Left lobe of liver (tissue), 2 donors: ENCODE results near the gene LEPR. TPM values are rescaled to one million over a fixed set of nuclear protein-coding genes. Genes with fewer than 3 reads are reported as not detected.
"Not testable (repeated sequence)": the region's sequence is repeated elsewhere in the genome, so short reads cannot be mapped to it uniquely, and the experiment has no call there.

Experiments
- ATAC-seq: fragments of 200-7000 bp; cut with Tn5 transposase; one replicate; pipeline ENCODE4 v1.9.1; 2020; ENCODE audit warnings: mild to moderate bottlenecking, moderate library complexity
- DNase-seq: peaks from one replicate; pipeline ENCODE4 v3.0.0-alpha.2; 2020; ENCODE audit warnings: low spot score
- total RNA-seq: library from RNA; stranded (reverse); gene quantifications from one replicate; pipeline ENCODE4 v1.2.1, GENCODE V29; 2021
- donor health status: DM: no; HTN: no; CAD: no; lungs with moderate emphysema.
- donor health status: DM: no; HTN: yes; CAD: no.

Gene LEPR, protein sequence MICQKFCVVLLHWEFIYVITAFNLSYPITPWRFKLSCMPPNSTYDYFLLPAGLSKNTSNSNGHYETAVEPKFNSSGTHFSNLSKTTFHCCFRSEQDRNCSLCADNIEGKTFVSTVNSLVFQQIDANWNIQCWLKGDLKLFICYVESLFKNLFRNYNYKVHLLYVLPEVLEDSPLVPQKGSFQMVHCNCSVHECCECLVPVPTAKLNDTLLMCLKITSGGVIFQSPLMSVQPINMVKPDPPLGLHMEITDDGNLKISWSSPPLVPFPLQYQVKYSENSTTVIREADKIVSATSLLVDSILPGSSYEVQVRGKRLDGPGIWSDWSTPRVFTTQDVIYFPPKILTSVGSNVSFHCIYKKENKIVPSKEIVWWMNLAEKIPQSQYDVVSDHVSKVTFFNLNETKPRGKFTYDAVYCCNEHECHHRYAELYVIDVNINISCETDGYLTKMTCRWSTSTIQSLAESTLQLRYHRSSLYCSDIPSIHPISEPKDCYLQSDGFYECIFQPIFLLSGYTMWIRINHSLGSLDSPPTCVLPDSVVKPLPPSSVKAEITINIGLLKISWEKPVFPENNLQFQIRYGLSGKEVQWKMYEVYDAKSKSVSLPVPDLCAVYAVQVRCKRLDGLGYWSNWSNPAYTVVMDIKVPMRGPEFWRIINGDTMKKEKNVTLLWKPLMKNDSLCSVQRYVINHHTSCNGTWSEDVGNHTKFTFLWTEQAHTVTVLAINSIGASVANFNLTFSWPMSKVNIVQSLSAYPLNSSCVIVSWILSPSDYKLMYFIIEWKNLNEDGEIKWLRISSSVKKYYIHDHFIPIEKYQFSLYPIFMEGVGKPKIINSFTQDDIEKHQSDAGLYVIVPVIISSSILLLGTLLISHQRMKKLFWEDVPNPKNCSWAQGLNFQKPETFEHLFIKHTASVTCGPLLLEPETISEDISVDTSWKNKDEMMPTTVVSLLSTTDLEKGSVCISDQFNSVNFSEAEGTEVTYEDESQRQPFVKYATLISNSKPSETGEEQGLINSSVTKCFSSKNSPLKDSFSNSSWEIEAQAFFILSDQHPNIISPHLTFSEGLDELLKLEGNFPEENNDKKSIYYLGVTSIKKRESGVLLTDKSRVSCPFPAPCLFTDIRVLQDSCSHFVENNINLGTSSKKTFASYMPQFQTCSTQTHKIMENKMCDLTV
- 51.9 TPM for total RNA-seq

DNA sequence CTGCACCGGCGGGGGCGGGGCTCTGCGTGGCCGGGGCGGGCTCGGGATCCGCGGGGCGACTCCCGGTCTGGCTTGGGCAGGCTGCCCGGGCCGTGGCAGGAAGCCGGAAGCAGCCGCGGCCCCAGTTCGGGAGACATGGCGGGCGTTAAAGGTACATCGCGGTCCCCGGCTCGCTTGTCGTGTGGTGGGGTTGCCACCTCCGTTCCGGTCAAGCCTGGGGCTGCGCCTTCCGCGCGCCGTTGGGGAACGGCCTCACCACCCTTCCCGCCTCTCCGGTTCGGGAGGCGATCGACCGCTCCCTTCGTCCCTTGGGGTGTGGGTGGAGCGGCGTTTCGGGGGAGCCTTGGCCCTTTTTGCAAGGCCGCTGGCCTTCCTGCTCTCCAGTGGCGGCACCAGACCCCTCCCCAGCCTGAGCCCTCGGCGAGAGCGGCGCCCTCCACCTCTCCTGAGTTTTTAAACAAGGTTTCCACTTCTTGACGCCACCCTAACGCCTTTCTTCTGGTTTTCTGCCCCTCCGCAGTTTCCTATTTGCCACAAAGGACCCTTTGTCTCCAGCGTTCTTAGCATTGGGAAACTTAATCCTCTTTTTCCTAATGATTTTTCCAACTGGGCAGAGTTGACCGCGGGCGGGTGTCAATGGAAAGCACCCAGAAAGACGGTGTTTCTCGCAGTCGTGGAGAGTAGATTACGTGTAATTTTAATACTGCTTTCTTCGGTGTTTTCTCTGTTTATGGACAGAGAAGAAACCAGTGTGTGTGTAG, at the start of gene LEPR, which contains the start of gene LEPROT:
Gene LEPR, plus strand, starts transcription at position 79 of the 761 bp plus-strand sequence. CDS start 144,898 bp downstream, outside the sequence.
Gene LEPROT, plus strand, starts transcription at position 79 of the 761 bp plus-strand sequence. Its CDS starts 57 bp downstream, at position 136.
- DNase-seq (no peak), ATAC-seq (peak; percentile 44)

DNA sequence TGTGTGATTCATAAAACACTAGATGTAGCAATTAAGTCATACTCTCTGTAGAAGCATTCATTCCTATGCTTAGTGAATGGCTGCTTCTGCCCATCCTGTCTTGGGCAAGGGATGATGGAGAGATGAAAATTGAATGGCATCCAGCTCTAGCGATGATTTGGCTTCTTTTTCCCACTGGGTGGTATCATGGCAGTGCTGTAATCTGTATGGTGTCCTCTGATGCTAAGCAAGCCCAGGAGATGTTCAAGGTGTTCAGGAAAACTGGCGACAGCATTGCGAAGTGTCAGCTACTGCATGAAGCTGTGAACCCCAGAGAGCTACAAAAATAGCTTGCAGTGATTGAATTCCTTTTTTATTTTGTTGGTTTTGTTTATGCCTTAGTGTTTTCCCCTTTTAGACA, 48.9 kb upstream of the LEPR start:
- no peak for DNase-seq
- ATAC-seq: no peak

DNA sequence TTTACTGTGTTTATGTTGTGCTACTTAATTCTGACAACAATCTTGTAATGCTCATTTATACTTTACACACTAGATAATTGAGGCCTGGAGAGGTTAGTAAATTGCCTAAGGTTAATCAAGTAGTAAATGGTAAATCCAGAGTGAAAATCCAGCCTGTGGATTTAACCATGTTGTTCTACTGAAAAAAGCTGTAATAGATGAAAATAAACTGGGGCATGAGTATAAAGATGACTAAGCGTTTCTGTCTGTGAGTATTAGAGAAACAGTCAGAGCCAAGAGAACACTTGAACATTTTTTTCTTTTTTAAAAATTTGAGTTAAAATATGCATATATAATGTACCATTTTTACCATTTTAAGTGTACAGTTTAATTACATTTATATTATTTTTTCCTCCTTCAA, 47.9 kb upstream of the LEPR start:
- ATAC-seq (no peak), DNase-seq (no peak)

DNA sequence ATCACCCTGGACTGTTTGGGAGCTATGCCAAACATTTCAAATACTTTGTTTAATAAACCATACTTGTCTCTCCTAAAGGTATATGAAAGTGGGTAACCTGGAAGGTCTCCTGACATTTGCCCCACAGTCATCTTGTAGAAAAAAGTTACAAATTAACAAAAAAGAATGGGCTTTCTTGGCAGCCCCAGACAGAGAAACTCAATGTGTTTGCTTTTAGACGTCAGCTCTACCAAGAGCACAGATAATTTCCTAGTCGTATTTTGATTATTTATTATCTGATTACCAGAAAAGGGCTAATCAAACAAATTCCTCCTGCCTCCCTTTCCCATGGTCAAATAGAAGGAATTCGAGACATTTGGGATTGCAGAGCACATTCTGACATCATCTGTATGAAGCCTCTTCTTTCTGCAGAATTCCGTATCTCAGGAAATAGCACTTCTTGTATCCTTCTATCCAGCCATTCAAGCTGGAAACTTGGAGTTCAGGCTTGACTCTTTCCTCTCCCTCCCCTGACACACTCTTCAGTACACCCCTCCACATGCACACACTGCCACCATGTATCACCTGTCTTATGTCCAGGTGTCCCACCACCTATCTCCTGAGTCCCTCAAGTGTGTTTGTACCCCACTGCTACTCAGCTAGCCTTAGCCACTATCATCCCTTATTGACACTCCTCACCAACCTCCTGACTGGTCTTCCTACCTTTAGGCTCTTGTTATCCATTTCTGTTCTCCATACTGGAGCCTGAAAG, 42.8 kb upstream of the LEPR start:
- peak; percentile 34 for ATAC-seq
- no peak for DNase-seq

DNA sequence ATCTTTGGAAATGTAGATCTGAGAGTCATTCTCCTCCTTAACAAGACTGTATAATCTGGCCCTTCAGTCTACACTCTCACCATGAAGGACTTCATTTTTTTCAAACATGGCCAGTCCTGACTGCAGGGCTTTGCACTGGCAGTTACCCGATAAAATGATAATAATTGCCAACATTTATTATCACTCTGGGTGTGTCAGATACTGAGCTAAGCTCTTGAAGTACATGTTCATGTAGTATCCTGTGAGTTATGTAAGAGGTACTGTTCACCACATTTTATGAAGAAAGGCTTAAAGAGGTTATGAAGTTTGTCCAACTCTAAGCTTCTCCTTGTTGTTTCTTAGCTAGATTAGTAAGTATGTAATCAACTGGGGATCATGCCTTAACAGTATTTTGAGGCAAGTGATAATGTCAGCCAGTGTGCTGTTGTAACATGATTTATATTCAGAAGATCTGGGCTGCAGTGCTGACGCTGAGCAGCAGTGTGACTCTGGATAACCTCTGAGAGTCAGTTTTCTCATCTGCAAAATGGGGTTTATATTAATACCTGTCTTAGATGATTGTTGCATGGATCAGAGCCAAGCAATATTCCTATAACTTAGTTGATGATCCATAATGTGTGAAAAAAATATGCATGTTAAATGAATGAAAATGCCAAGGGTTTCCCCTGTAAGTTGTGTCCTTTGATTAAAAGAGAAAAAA, 42.1 kb upstream of the LEPR start:
- DNase-seq (no peak), ATAC-seq (no peak)

DNA sequence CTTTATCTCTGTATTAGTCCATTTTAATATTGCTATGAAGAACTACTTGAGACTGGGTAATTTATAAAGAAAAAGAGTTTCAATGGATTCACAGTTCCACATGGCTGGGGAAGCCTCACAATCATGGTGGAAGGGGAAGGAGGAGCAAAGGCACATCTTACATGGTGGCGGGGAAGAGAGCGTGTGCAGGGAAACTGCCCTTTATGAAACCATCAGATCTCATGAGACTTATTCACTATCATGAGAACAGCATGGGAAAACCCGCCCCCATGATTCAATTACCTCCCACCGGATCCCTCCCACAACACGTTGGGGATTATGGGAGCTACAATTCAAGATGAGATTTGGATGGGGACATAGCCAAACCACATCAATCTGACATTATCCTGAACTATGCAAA, 36.0 kb upstream of the LEPR start:
- DNase-seq, ATAC-seq: not testable (repeated sequence)

DNA sequence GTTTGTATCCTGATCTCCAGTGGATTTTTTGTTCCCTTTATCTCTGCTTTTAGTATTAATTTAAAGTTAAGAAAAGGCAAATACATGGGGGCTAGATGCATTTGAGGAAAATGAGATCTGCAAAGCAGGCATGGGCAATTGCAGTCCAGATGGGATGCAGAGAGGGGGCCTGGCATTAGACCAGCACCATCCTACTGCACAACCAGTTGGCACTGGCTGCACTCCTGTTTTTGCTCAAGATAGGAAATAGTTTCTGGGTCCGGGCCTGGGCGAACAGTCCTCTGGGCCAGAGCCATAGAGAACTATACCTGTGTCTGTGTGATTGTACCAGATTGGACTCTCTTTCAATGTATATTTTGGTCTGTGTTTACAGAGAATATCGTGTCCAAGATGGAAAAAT, 34.0 kb upstream of the LEPR start:
- DNase-seq (no peak), ATAC-seq (no peak)

DNA sequence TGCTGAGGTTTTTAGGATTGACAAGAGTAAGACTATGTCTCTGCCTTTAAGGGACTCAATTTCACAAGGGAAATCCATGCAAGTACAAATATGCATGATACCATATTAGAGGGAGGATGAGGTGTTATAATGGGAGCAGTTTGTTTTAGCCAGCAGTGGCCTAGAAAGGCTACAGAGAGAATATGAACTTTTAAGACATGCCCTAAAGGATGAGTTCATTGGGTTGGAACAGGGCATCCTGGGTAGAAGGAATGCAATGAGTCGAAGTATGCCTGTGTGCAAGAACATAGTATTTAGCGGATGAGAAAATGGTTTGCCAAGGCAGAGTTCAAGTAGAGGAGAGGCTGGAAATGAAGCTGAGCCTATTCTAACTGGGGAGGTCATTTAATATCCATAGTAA, 32.6 kb upstream of the LEPR start:
- DNase-seq (no peak), ATAC-seq (no peak)

DNA sequence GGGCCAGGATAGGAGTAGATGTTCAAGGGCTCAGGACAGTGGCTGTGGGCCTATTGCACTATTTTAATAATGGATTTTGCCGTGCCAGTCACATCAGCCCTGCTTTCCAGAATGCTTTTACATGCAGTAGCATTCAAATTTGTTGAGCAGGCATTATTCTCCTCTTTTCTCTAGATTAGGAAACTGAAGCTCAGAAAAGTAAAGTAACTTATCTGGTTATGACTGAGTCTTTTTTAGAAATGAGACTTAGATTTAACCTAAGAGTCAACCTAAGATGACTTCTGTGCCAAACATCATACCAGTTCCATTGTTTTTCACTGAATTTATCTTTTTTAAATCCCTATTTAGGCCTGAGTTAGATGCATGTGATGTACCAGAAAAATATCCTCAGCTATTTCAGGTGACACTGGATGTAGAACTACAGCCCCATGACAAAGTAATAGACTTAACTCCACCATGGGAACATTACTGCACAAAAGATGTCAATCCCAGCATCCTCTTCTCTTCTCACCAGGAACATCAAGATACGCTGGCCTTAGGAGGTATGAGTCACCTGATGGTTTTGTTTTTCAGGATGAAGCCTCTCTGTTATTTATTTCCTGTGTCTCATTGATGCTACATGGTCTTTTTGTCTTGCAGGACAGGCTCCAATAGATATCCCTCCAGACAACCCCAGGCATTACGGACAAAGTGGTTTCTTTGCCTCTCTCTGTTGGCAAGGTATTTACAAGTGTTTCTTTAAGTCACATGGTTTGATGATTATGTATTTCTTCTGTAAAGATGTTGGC, 31.4 kb upstream of the LEPR start:
- DNase-seq (no peak), ATAC-seq (no peak)

DNA sequence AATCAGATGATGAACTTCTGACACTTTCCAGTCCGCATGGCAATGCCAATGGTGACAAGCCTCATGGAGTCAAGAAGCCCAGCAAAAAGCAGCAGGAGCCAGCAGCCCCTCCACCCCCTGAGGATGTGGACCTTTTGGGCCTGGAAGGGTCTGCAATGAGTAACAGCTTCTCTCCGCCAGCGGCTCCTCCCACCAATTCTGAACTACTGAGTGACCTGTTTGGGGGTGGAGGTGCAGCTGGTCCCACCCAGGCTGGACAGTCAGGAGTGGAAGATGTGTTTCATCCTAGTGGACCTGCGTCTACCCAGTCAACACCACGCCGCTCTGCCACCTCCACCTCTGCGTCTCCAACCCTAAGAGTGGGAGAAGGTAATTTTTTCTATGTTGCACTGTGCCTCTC, 28.0 kb upstream of the LEPR start:
- DNase-seq: no peak
- ATAC-seq: no peak

DNA sequence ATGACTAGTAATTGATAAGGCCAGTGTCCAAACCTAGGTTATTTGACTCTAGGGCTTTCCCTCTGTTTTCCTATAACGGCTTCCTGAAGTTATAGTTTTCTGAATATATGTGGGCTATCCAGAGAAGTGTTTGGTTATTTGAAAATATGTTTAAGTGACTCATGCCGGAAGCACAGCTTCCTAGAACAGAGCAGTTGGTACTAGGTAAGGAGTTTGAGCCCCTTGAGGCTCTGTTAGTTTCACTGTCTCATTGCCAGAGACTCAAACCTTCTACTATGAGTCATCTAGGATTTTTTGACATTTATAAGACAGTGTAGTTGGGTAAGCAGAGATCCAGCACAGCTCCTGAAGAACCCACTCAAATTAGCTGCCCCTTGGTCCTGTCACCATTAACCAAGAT, 27.1 kb upstream of the LEPR start:
- ATAC-seq (no peak), DNase-seq (no peak)

DNA sequence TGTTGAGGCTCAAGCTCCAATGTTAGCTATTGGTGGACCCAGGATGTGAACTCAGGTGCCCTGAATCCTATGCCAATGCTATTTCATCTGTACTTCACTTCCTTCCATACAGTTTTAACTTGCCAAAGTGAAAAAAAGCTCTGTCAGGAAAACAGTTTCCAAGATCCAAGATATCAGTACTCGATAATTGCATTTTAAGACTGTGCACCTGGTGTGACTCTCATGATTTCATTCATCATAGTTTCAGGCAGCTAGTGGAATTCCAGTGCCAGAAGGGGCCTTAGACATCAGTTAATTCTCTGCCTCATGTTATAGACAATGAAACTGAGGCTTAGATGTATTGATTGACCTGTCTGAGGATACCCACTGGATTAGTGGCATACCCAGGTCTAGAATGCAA, 26.5 kb upstream of the LEPR start:
- no peak for ATAC-seq
- no peak for DNase-seq

DNA sequence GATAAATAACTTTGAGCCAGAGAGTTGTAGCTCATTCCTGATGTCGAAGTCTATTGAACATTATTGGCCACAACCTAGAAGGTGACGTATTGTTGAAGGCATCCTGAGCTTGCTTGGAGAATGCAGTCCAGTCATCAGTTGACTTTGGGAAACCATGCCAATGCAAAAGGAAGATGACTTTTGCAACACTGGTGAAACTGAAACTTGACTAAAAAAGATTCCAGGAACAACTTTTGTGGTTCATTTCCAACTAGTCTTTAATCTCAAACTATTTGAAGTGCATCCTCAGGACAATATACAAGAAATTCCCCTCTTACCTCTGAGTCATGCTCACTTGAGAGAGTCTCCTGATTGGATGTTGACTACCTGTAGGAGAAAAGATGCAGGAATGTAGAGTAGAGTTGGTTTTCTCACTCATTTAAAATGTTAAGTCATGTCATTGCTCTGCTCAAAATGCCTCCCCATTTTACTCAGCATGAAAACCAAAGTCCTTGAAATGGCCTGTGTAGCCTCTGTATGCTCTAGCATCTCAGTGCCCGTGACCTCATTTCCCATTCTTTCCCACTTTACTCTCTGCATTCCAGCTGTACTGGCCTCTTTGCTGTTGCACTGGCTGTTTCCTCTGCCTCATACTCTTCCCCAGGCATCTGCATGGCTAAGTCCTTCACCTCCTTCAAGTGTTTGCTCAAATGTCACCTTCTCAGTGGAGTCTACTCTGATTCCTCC, 24.4 kb upstream of the LEPR start:
- DNase-seq: no peak

DNA sequence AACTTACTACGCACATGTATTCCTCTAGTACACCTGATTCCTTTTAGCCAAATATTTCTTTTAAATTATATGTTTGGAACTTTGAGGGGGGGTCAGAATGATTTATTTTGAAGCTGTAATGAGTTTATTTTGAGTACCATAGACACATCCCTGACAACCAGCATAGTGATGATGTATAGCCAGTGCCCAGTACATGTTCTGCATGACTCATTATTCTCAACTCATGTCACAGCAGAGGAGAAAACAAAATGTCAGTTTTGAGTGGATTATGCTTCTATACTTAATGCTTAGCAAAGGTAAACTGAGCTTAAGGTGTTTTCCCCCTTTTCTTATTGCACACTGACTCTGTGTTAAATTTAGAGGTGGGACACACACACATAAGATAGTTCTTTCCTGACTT, 22.4 kb upstream of the LEPR start:
- no peak for DNase-seq
- ATAC-seq: no peak

More for the DNA sequence above, 24.4 kb upstream of the LEPR start:
- ATAC-seq: no peak

DNA sequence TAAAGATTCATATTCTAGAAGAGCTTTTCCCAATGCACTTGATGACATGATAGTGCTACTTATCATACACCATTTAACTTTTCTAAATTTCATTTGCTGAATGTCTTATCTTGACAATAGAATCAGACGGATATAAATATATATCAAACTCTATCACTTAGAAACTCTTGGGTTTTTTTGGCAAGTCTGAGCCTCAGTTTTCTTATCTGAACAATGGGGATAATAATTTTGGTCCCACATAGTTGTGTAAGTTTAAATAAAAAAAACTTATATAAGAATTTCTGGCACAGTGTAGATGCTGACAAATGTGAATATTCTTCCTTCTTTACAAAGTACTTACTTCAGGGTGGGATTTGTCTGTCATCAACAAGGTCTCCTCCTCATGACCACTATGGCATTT, 21.5 kb upstream of the LEPR start:
- ATAC-seq (no peak), DNase-seq (no peak)

DNA sequence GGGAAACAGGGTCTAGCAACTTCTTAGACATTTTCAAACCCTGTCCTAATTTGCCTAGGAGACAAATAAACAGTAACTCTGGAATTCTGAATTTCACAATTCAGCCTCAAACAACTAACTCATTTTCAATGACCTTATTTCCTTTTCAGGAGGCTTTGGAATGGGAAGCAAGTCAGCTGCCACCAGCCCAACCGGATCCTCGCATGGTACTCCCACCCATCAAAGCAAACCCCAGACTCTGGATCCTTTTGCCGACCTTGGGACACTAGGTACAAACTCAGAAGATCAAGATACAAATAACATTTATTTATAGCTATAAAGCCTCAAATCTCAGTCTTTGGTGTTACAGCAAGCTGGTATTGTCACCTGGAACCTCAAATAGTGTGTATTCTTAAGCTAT, 18.9 kb upstream of the LEPR start:
- ATAC-seq: no peak

DNA sequence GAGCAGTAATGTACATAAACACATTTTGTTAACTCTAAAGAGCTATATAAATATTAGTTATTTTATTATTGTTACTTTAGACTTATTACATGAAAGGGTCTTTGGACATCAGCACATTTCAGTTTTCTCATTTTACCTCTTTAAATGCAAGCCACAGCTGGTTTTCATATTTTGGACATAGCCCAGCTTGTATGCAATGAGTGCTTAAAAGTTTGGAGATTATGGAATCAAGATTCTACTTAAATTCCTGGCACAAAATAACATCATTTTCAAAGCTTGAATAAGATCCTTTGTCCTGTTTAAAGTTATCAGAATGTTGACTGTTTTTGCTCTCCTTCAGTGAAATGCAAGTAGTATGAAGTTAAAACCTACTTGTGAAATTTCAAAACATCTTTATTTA, 15.5 kb upstream of the LEPR start:
- DNase-seq (no peak), ATAC-seq (no peak)

More for the DNA sequence above, 18.9 kb upstream of the LEPR start:
- no peak for DNase-seq

DNA sequence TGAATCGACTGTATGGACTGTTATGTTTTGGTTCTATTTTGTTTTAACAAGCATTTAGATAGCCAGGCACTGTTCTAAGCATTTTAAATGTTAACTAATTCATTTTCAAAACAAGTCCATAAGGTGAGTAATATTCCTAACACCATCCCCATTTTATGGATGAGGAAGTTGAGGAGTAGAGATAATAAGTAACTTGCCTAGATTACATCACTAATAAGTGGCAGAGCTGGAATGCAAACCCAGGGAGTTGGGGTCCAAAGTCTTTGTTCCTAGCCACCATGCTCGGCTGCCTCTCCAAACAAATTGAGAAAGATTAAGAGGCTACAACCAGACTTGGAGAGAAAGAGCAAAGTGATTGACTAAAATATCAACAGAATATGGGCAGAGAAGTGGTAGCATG, 12.6 kb upstream of the LEPR start:
- ATAC-seq (no peak), DNase-seq (no peak)
